PC-9 (cell line): Measurements from ENCODE around the gene LARP4B.

Source experiments
- CTCF ChIP-seq: fragments of 200-600 bp; sonication (generic); conservative IDR thresholded peaks from 2 replicates; pipeline ENCODE4 v1.6.1; 2017; ENCODE audit warnings: mixed run types, antibody characterized with exemption, mild to moderate bottlenecking, moderate library complexity
- EZH2 ChIP-seq: fragments of 200-600 bp; sonication (generic); IDR thresholded peaks from 2 replicates; pipeline ENCODE4 v1.8.0; 2017; ENCODE audit warnings: antibody characterized with exemption, low read depth

GRCh38 chr10:773562-774161 is 157.8 kb downstream of the LARP4B start:
- TF ChIP-seq CTCF: no peak
- TF ChIP-seq EZH2: no peak
